GM12875 (cell line): ENCODE data around the gene HECTD2.

ENCODE experiments used
- H3K4me3 ChIP-seq: one replicate; pipeline ENCODE4 v1.5.1; 2011; ENCODE audit warnings: low read depth, low read length, control low read depth
- TF ChIP-seq, protein P1 (sequence below): IDR thresholded peaks from 2 replicates; pipeline ENCODE4 v1.5.1; 2011; ENCODE audit warnings: low read depth, mild to moderate bottlenecking, control low read depth, inconsistent platforms, low read length, moderate library complexity, borderline replicate concordance; ENCODE audit not compliant: insufficient read depth

Gene HECTD2

DNA sequence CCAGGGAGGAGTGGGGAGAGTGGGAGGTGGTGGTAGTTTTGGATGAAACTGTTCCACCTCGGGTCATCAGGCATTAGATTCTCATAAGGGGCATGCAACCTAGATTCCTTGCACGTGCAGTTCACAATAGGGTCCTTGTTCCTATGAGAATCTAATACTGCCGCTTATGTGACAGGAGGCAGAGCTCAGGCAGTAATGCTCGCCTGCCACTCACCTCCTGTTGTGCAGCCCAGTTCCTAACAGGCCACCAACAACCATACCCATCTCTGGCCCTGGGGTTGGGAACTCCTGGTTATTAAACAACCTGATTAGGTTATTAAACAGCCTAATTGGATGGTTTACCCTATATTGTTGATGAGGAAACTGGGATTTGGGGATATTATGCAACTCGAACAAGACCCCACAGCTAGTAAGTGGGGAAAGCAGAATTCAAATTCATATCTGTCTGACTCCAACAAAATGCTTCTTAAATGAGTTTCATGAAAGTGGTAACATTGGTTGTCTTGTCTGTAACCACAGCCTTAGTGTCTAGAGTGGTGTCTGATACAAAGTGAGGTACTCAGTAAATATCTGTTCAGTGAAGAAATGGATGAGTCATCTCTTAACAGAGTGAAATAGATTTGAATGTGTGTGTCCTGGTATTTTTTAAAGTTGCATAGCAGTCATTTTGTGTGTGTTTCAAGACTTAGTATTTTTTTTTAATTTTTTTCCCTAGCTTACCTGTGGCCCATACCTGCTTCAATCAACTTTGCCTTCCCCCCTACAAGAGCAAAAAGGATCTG, 101.6 kb downstream of the HECTD2 start:
- TF ChIP-seq, protein P1, sequence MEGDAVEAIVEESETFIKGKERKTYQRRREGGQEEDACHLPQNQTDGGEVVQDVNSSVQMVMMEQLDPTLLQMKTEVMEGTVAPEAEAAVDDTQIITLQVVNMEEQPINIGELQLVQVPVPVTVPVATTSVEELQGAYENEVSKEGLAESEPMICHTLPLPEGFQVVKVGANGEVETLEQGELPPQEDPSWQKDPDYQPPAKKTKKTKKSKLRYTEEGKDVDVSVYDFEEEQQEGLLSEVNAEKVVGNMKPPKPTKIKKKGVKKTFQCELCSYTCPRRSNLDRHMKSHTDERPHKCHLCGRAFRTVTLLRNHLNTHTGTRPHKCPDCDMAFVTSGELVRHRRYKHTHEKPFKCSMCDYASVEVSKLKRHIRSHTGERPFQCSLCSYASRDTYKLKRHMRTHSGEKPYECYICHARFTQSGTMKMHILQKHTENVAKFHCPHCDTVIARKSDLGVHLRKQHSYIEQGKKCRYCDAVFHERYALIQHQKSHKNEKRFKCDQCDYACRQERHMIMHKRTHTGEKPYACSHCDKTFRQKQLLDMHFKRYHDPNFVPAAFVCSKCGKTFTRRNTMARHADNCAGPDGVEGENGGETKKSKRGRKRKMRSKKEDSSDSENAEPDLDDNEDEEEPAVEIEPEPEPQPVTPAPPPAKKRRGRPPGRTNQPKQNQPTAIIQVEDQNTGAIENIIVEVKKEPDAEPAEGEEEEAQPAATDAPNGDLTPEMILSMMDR: no peak
- H3K4me3 ChIP-seq: no peak overlapping the region

DNA sequence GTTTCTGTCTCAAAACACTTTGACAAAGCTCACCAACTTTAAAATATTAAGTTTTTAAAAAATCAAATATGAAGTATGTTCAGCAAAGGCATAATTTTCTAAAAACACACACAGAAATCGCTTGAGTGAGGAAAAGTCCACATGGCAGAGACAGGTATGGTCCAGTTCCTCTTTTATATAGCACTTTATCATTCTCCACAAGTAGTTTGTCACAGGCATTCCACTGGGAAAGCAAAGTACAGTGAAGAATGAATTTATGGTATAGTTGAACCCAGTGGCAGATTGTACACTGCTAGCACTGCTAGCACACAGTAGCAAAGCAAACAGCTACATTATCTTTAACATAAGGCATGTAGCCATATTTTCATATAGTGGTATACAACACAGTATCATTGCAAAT, 102.3 kb downstream of the HECTD2 start:
- TF ChIP-seq, protein P1: no peak
- H3K4me3 ChIP-seq: no peak overlapping the region

DNA sequence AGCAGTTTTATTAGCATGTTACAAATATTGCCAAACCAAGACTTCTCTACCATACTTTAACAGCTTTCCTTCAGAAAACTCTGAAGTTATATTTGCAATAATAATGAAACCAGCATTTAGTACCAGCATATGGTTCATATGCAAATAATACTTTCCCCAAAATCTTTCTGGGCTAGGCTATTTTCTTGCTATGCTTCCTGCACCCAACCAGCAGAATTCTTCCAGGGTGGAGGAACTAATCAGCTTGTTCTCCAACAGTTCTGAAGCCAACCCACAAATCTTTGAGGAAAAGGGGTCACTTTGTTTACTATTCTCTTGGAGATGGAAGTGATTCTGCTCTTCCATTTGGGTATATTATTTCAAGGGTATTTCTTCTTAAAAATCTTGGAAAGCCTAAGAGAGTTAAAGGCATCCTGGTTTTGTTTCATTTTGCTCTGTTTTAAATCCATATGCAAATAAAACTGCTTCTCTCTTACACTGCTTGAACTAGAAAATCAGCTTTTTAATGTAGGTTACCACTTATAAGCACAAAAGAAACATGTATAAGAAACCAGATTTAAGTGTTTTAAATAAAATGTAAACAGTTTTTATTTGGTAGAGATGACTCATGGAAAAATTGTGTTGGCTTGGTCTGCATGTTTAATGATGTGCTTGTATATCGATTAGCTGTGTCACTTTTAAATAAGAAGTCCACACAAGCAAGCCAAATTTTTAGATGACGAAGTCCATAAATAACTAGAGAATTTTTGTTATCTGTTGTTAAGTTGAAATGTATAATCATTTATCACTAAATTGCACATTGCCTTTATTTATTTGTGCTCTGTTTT, 103.7 kb downstream of the HECTD2 start:
- TF ChIP-seq, protein P1: no peak
- no peak overlapping the region for H3K4me3 ChIP-seq

DNA sequence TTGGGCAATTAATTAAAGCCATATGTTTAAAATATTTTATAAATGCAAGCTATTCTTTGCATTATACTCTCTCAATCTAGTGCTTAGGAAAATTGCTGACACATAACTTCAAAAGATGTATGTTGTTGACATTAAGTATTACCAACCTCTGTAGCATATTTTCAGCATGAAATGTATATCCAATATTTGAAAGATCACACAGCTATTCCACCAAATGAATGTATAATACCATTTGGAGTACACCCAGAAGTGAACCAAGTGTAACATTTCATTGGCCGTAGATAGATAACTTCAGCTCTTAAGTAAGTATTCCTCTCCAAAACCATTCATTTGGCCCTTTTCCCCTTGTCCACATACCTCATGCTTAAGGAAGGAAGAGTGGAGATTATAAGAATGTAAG, 104.6 kb downstream of the HECTD2 start:
- H3K4me3 ChIP-seq: no peak overlapping the region
- TF ChIP-seq, protein P1: no peak

DNA sequence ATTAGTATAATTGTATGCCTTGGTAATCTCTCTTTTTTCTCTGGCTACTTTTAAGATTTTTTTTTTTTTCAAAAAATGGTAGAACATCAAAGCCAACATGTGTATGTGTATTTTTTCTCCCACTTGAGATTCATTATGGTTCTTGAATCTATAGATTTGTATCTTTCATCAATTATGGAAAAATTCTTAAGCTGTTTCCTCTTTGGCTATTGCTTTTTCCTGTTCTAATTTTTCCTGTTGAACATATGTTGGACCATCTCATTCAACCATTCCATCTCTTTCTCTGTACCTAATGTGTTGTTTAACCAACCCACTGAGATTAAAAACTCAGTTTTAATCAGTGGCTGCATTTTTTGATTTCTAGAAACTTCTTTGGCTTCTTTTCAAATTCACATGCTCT, 107.2 kb downstream of the HECTD2 start:
- H3K4me3 ChIP-seq: no peak overlapping the region
- TF ChIP-seq, protein P1: no peak

DNA sequence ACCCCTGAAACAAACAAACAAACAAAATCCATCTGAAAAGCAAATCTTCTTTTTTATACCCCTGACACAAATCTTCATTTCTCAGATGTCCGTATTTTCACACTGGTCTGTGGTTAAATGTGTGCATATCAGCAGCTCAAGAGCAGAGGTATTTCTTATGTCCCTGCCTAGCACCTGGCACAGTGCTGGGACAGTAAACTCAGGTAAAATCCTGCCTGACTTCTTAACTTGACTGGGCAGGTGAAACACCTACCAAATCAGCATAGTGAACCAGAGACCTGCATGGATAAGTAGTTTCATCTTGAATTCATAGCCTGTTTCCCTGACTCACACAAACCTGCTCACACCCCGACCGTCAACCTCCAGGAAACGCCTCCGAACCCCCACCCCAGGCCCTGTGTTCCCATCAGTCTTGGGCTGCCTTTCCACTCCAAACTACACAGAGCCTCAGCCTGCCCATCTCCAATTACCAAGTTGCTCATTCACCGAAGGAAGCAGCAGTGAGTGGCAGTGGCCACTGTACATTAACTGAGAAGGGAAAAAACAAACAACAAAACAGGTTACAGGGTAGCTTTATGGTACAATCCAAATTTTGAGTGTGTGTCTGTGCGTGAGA, 109.9 kb downstream of the HECTD2 start:
- no peak overlapping the region for H3K4me3 ChIP-seq
- TF ChIP-seq, protein P1: no peak
